ENCODE results near the gene PPY. TPM values are rescaled to one million over a fixed set of nuclear protein-coding genes. Genes with fewer than 3 reads are reported as not detected.
"Not testable (repeated sequence)": the region's sequence is repeated elsewhere in the genome, so short reads cannot be mapped to it uniquely, and the experiment has no call there.

Gene PPY, protein sequence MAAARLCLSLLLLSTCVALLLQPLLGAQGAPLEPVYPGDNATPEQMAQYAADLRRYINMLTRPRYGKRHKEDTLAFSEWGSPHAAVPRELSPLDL
- total RNA-seq = not detected in 2 replicates

DNA sequence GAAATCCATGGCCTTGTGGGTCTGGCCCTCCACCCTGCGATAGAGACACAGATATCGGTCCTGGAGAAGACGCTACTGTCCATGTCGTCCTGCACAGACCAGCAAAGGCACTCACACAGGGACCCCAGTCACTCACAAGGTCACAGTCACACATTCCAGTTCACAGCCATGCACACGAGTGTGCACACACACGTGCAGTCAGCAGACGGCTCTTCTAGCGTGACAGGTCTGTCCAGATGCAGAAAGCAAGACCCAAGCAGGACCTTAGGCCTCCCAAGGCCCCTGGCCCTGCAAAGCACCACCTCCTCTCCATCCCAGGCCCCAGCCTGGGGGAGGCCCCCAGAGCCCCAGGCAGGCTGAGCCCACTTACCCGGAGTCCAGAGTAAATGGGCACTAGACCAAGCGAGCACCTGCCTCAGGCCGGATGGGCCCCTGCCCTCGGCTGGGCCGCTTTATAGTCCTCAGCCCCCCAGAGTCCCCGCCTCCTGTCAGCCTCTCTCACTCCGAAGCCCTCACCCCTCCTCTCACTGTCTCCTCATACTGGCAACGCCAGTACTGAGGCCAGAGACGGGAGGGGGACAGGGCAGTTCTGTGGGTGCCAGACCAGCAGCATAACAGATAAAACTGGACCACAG lies at the start of gene PPY:
TSS of gene PPY (minus strand) at position 426 of the 635 bp plus-strand sequence. CDS start 822 bp downstream, outside the sequence.
- no peak for DNase-seq (ENCODE audit: low read depth in 2 of 2)

DNA sequence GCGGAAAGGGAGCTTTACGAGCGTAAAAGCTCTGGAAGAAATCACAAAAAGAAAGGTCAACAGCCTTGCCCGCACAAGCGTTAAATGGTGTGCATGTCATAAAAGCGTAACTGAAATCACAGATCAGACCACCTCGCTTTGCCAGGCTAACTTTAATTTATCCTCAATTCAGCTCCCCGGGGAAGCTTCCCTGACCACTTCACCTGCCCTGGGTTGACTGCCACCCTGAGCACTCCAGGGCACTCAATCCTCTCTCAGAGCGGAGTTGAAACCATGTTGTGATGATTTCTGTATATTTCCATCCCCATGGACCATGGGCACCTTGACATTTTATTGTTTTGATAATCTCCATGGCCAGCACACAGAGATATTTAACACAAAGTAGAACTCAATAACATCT lies 46.0 kb upstream of the PPY start:
- DNase-seq (ENCODE audit: low read depth in 2 of 2) = no peak

GRCh38 chr17:43987131-43988021 lies 45.1 kb upstream of the PPY start:
- DNase-seq (ENCODE audit: low read depth in 2 of 2) = no peak

DNA sequence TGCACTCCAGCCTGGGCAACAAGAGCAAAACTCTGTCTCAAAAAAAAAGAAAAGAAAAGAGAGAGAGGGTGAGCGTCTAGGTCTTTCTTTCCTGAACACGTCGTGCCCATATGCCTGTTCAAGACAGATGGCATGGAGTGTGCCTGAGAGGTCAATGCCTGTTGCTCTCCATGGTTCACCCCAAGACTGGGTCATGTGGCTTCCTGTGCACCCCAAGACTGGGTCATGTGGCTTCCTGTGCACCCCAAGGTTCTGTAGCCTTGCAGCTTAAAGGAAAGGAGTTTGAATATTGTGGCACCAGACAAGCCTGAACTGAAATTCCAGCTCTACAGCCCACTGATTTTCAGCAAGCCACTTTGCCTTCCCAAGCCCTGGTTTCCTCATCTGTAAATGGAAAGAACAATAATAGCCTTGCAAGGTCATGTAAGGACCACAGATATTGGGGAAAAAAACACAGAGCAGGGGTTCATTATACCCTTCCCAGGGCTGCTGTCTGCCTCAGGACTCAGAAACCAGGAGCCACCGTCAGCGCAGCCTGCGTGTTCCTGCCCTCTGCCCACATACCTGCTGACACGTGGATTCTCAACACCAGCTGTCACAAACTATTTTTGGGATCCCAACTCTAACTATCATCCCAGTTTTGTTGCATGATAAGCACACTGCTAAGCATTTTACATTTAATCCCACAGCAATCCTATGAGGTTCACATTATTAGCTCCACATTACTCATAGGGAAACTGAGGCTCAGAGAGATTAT lies 44.1 kb upstream of the PPY start:
- no peak for DNase-seq (ENCODE audit: low read depth in 2 of 2)

- DNase-seq (ENCODE audit: low read depth in 2 of 2) = no peak
Observed at GRCh38 chr17:43984521-43984920, 42.2 kb upstream of the PPY start.

DNA sequence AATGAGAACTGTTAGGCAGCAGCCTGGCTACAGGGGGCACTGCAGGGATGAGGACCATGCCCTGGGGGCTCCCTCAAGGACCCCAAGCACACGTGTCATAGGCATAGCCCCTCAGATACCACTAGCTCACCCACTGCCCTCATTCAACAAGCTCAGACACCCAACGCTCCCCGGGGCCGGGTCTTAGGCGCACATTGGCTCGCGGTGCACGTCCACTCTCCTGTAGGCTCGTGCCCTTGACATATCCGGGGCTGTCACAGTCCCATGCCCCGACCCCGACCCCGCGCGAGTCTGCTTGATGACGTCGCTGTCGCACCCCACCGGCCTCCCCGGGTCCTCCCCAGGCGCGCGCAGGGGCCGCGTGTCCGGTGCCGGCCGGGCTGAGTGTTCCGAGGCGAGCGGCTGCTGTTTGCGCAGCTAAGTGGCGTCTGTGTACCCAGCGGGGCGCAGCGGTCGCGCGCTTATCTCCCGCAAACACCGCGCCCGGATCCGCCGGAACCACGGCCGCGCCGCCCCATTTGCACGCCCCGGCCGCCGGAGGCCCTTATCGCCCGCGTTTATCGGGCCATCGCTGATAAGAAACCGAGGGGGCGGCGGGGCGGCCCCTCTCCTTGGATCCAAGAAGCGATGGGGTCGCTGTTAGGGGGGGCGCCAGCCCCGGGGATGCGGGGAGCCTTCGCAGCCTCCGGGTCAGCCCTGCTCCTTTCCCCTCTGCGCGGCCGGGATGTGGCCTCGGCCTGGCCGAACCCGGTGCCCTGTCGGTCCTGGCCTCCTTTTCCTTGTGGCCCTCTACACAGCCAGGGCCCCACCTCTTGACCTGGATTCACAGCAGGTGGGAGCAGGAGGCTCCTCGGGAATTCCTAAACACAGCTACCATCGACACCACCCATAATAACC lies 41.5 kb upstream of the PPY start:
- DNase-seq (ENCODE audit: low read depth in 2 of 2) = no peak

GRCh38 chr17:43983196-43983514 lies 40.9 kb upstream of the PPY start:
- no peak for DNase-seq (ENCODE audit: low read depth in 2 of 2)

DNA sequence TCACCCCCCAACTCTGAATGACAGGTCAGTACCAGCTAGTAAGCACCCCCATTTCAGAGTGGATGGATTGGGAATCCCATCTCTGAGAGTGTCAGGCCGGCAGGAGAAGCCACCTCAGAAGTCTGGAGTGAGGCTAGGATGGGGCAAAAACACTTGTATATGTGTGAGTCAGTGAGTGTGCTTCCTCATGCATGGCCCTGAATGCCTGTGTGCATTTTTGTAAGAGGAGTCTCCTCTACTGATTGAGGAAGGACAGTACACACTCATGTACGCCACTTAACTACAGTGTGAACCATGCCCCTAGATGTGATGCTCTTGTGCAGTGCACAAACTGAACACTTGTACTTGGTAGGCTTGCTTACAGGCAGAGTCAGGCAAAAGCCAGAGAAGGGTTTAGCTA lies 39.9 kb upstream of the PPY start:
- no peak for DNase-seq (ENCODE audit: low read depth in 2 of 2)

GRCh38 chr17:43979671-43980070 lies 37.4 kb upstream of the PPY start:
- DNase-seq (ENCODE audit: low read depth in 2 of 2) = no peak

DNA sequence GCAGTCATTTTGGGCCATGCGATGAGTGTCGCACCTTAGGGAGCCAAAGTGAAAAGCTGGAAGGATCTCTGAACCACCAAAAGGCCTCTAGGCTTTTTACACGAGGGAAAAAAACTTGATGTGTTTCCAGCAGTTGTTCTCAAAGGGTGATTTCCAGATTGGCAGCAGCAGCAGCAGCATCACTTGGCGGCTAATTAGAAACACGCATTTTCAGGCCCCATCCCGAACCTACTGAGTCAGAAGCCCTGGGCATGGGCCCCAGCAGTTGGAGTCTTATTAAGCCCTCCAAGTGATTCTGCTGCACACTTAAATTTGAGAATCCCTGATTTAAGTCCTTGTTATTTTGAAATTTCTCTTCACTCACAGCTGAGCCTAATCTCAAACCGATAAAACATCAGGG lies 36.7 kb upstream of the PPY start:
- no peak for DNase-seq (ENCODE audit: low read depth in 2 of 2)

- DNase-seq (ENCODE audit: low read depth in 2 of 2) = no peak
Observed at GRCh38 chr17:43978078-43978477, 35.8 kb upstream of the PPY start.

DNA sequence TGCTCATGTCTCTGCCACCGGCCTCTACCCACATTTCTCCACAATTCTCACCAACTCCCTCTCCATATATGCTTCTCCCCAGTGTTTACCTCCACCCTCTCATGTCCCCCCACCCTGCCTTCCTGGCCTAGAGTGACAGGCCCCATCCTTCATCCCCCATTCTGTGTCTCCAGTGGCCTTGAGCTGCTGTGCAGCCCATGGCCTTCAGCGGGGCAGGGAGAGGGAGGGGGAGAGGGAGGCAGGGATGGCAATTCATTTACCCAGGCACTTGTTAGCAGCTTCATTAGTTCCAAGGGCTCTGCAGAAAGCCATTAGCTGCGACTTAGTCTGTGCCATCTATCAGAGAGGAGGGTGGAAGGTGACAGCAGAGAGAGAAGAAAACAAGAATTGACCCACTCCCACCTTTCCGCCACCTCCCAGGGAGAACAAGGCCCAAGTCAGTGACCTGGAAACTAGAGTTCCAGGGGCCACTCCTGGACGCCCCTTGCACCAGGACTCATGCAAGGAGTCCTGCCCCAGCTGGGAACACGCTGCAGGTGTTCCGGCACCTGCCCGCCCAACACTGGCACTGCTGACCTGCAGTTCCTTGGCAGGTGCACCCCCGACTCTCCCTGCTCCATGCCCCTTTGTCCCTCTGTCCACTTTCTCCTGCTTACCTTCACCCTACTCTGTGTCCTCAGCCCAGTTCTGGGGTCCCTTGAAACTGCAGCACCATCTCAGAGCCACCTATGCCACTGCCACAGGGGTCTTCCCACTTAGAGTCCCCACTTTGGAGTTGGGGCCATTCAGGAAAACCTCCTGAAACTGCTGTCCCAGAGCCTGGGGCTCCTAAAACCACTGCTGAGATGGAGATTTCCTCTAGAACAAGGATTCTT lies 34.9 kb upstream of the PPY start:
- DNase-seq (ENCODE audit: low read depth in 2 of 2) = no peak

GRCh38 chr17:43975898-43976297 lies 33.6 kb upstream of the PPY start:
- DNase-seq (ENCODE audit: low read depth in 2 of 2) = no peak

DNA sequence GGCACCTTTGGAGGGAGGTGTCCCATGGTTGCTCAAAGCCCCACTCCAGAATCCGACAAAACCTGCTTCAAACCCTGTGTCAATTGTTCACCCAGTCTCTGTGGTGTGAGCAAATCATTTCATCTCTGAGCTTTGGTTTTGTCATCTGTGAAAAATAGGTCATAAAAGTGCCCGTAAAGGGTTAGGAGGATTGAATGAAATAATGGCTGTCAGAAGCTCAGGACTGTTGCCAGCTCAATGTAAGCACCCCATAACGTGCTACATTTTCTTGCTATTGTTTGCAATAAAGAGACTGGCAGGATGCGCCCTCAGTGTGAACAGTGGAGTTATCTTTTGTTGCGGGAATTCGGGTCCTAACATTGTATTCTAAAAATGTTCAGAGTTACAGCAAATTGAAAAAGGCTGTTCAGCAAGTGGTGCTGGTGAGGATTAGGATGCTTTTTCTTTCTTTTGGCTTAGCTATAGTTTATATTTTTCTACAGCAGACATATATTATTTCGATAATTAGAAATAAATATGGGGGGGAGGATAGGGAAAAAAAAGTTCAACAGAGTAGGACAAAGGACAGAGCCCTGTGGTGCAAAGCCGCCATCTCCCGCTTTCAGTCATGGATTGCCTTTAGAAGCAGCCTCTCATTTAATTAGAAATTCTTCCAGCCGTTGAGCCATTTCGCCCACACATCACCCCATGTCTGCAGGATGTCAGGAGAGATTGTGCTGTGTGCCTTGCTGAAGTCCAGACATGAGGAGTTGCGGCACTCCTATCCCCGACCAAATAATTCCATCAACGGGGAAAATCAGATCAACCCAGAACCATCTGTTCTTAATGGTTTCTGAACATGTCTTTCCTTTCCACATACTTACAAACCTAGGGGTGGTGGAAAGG lies 32.3 kb upstream of the PPY start:
- DNase-seq (ENCODE audit: low read depth in 2 of 2) = no peak

DNA sequence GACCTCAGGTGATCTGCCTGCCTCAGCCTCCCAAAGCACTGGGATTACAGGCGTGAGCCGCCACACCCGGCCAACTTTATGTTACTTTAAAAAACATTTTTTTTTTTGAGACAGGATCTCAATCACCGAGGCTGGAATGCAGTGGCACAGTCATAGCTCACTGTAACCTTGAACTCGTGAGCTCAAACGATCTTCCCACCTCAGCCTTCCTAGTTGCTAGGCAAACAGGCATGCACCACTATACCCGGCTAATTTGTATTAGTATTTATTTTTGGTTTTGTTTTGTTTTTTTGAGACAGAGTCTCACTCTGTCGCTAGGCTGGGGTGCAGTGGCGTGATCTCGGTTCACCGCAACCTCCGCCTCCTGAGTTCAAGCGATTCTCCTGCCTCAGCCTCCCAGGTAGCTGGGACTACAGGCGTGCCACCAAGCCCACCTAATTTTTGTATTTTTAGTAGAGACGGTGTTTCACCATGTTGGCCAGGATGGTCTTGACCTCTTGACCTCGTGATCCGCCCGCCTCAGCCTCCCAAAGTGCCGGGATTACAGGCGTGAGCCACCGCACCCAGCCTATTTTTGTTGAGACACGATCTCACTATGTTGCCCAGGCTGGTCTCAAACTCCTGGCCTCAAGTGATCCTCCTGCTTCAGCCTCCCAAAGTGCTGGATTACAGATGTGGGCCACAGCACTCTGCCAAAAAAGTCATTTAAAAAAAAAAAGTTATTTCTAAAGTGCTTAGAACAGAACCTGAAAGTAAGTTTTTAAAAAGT lies 30.4 kb upstream of the PPY start:
- DNase-seq (ENCODE audit: low read depth in 2 of 2) = not testable (repeated sequence)

- not testable (repeated sequence) for DNase-seq (ENCODE audit: low read depth in 2 of 2)
Observed at GRCh38 chr17:43971436-43971835, 29.2 kb upstream of the PPY start.

DNA sequence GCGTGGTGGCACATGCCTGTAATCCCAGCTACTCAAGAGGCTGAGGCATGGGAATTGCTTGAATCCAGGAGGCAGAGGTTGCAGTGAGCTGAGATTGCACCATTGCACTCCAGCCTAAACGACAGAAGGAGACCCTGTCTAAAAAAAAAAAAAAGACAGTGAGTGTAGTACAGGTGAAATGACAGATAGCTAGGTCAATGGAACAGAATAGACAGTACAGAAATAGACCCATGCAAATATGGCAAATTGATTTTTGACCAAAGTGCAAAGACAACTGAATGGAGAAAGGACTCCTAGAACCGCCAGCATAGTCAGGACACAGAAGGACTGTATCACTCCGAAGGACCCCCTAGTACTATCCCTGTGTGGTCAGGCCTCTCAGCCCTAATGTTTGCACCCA lies 28.1 kb upstream of the PPY start:
- DNase-seq (ENCODE audit: low read depth in 2 of 2) = no peak

GRCh38 chr17:43967251-43967875 lies 25.1 kb upstream of the PPY start:
- DNase-seq (ENCODE audit: low read depth in 2 of 2) = no peak
